Heart right ventricle (tissue), 16 donors: ENCODE results near the gene MMP19. TPM values are rescaled to one million over a fixed set of nuclear protein-coding genes. Genes with fewer than 3 reads are reported as not detected.

Source experiments
- ATAC-seq, 8 donors: fragments of 200-7000 bp; cut with Tn5 transposase; one replicate each; pipeline ENCODE4 v1.9.1; 2020; ENCODE audit warnings: mild to moderate bottlenecking in 8 of 8, moderate library complexity in 8 of 8, moderate number of reproducible peaks in 1 of 8
- DNase-seq, 2 donors: peaks; one replicate each; pipeline ENCODE4 v3.0.0-alpha.2; 2020
- H3K27ac ChIP-seq, 10 donors: fragments of 200-600 bp; sonication (generic) in 2 of 10; one replicate each; pipeline versions ENCODE4 v1.5.0 to v1.8.0; 2020 to 2022; ENCODE audit warnings: mild to moderate bottlenecking in 3 of 10
- H3K27me3 ChIP-seq, 7 donors: fragments of 200-600 bp; one replicate each; pipeline ENCODE4 v1.8.0; 2021 to 2022; ENCODE audit warnings: mild to moderate bottlenecking in 2 of 7
- H3K36me3 ChIP-seq, 9 donors: fragments of 200-600 bp; sonication (generic) in 1 of 9; one replicate each; pipeline versions ENCODE4 v1.5.0 to v1.8.0; 2020 to 2022; ENCODE audit warnings: mild to moderate bottlenecking in 2 of 9
- H3K4me1 ChIP-seq, 9 donors: fragments of 200-600 bp; sonication (generic) in 1 of 9; one replicate each; pipeline versions ENCODE4 v1.5.0 to v1.8.0; 2020 to 2022; ENCODE audit warnings: mild to moderate bottlenecking in 4 of 9
- H3K4me3 ChIP-seq, 10 donors: fragments of 200-600 bp; sonication (generic) in 2 of 10; one replicate each; pipeline versions ENCODE4 v1.5.0 to v1.8.0; 2020 to 2022; ENCODE audit warnings: mild to moderate bottlenecking in 7 of 10, moderate library complexity in 2 of 10
- H3K9me3 ChIP-seq, 11 donors: fragments of 200-600 bp in 10 of 11; sonication (generic) in 2 of 11; one replicate each; pipeline versions ENCODE4 v1.5.0 to v1.8.0; 2013 to 2022; ENCODE audit warnings: mild to moderate bottlenecking in 2 of 11, control low read depth in 1 of 11, moderate library complexity in 1 of 11
- WGBS, 2 donors: extraction: QIAGEN DNeasy Blood & Tissue Kit; methylation state at CpG; one replicate each; pipeline ENCODE4 v1.1.7; 2013; ENCODE audit warnings: inconsistent platforms in 1 of 2; 5-methylcytosine and 5-hydroxymethylcytosine counted together
- intact Hi-C, 10 donors: fragments of 100-400 bp; cut with DNase I; formaldehyde crosslinking; loops; one replicate each; pipeline versions ENCODE4 v1.11.1 to v1.14.2; 2022
- polyA plus RNA-seq, 2 donors: library from polyadenylated mRNA; stranded (reverse); fragments of 200-250 nt; gene quantifications; one replicate each; pipeline ENCODE4 v1.2.3, GENCODE V29; 2013
- total RNA-seq, 10 donors: library from RNA; stranded (reverse); fragmentation: NEBNext Ultra II Directional in 3 of 10; extraction: Animal tissue kit (Norgen Biotek cat#: 25700) in 3 of 10; gene quantifications; one replicate each; pipeline versions ENCODE4 v1.2.1 to v1.2.4, GENCODE V29; 2021 to 2023
- TF ChIP-seq, protein P1 (sequence below), 9 donors: fragments of 200-600 bp; sonication (generic) in 2 of 9; IDR thresholded peaks; one replicate each; pipeline versions ENCODE4 v1.5.0 to v1.8.0; 2021 to 2022; ENCODE audit warnings: antibody characterized with exemption in 9 of 9, mild to moderate bottlenecking in 5 of 9, moderate library complexity in 1 of 9
- donor health status: Arrhythmogenic right ventricular cardiomyopathy.
- donor health status: ischemic (EF 13 %, LVEDD 7.1; RV severe dilation, severe dysfunction).
- donor health status: healthy with polysubstance abuse.
- donor health status: DM: no; HTN: yes; CAD: no.
- donor health status: DM: no; HTN: no; CAD: no.
- donor health status: ischemic (EF 25% LVEDD 6.9; RV normal size, moderate dysfunction).
- donor health status: ischemic (EF 25% LVEDD 5.7; RV mildly dilated, moderate dysfunction).
- donor health status: healthy.
- donor health status: DM: yes; HTN: yes; CAD: no.
- donor health status: Ischemic cardiomyopathy.
- donor health status: ischemic (EF 35%, LVEDD 5.7; RV mildly dilated, moderate dysfunction).
- donor health status: nonischemic (EF 11% LVEDD 7.7; RV severe dilation, severe dysfunction).
- donor health status: DM: yes; HTN: yes; CAD: no.
- donor health status: PGD.
- donor health status: ischemic (EF 29% LVEDD 5.4; RV normal size, mild dysfunction).
- donor health status: nonischemic (EF 23%, LVEDD 6.1; RV moderate dilation, normal function).

The MMP19 gene
- total and polyA plus RNA-seq, 12 donors: 0.72 to 11.5 (median 1.8) TPM

DNA sequence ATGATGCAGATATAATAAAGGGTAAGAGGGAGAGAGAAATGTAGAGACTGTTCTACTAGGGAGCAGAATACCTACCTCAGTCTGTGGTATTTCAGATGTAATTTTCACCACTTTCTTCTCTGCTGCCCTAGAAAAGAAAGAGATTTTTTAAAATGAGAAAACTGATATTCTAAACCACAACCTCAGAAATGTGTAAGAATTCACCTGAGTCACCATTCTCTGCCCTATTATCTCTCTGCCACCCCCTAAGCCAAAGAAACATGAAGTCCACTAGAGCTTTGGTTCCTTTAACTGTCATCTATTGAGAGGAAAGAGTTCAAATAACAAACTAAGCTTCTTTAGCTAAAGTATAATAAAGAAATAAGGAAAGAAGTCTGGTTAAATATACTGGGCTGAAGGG lies 46.8 kb downstream of the MMP19 start:
- intact Hi-C loops: loop anchor here in 8 of 10 donors (2.0 to 10.0 kb wide), 7 partner anchors 44 to 59 kb away; partner anchors contain the start of gene GDF11 (in 3 of the 8)
- H3K36me3 ChIP-seq: peaks cover 0 to 100% (median 56%) of the 10 kb centered on the region in 9 donors
- no peak for DNase-seq

DNA sequence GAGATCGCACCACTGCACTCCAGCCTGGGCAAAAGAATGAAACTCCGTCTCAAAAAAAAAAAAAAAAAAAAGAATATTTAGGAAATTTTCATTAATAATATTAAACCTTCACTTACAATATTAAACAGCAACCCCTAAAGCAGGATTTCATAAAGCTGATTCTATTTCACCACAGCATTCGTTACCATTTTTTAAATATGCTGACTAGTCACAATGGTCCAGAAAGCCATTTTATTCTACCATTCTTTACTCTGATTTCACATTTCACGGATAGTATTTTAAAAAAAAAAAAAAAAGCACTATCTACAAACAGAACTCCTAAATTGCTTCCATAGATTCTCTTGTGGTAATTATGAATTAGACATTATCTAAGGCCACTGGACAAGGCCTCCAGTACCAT lies 52.8 kb downstream of the MMP19 start:
- Histone ChIP-seq H3K4me1 (no peaks in the 10 kb centered on the region), H3K27ac (no peak overlapping the region), H3K4me3 (no peak overlapping the region), H3K27me3 (no peaks in the 10 kb centered on the region), H3K36me3 (peaks cover 0 to 100% (median 59%) of the 10 kb centered on the region in 9 donors), H3K9me3 (no peaks in the 10 kb centered on the region)
- no peak for DNase-seq
- no peak for ATAC-seq
- WGBS, 2 donors: 96 to 97% methylated on average over 4 of the region's 4 CpGs
- intact Hi-C loops: loop anchor here in 1 of 10 donors (10.0 kb wide), 1 partner anchor 45 kb away; the partner anchor contains the start of gene GDF11
- TF ChIP-seq, protein P1, sequence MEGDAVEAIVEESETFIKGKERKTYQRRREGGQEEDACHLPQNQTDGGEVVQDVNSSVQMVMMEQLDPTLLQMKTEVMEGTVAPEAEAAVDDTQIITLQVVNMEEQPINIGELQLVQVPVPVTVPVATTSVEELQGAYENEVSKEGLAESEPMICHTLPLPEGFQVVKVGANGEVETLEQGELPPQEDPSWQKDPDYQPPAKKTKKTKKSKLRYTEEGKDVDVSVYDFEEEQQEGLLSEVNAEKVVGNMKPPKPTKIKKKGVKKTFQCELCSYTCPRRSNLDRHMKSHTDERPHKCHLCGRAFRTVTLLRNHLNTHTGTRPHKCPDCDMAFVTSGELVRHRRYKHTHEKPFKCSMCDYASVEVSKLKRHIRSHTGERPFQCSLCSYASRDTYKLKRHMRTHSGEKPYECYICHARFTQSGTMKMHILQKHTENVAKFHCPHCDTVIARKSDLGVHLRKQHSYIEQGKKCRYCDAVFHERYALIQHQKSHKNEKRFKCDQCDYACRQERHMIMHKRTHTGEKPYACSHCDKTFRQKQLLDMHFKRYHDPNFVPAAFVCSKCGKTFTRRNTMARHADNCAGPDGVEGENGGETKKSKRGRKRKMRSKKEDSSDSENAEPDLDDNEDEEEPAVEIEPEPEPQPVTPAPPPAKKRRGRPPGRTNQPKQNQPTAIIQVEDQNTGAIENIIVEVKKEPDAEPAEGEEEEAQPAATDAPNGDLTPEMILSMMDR (IDR thresholded peaks at IDR 0.05): no peak

More for the DNA sequence above, 46.8 kb downstream of the MMP19 start:
- TF ChIP-seq, protein P1 (IDR thresholded peaks at IDR 0.05): no peak
- Histone ChIP-seq H3K9me3 (no peaks in the 10 kb centered on the region), H3K27ac (no peak overlapping the region), H3K4me1 (peaks cover 0 to 11% (median 0%) of the 10 kb centered on the region in 9 donors), H3K27me3 (no peaks in the 10 kb centered on the region), H3K4me3 (no peak overlapping the region)
- no peak for ATAC-seq

DNA sequence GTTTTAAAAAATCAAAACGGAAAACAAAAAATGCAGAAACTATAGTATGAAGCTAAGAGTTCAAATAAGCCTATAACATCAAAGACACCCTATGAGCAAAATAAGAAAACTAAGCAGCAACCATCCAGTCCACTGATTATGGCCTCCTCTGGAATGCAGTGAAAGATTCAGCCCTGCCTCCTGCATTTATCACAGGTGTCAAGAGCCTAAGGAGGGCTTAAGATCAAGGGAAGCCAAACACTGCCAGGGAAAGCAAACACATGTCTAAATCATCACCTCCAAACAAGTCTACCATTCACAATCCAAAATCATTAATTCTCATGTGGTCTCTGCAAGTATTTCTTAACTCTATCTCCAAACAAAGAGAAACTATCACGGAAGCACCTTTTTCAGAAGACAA lies 53.6 kb downstream of the MMP19 start:
- H3K36me3 ChIP-seq: peaks cover 0 to 100% (median 58%) of the 10 kb centered on the region in 9 donors
- H3K27ac ChIP-seq: no peak overlapping the region
- H3K9me3 ChIP-seq: no peaks in the 10 kb centered on the region
- WGBS, 2 donors: 91 to 94% methylated on average over 2 of the region's 2 CpGs
- H3K4me3 ChIP-seq: no peak overlapping the region
- no peak for DNase-seq
- TF ChIP-seq, protein P1 (IDR thresholded peaks at IDR 0.05): no peak
- ATAC-seq: no peak
- intact Hi-C loops: no loop called here
- H3K27me3 ChIP-seq: no peaks in the 10 kb centered on the region
- no peaks in the 10 kb centered on the region for H3K4me1 ChIP-seq

DNA sequence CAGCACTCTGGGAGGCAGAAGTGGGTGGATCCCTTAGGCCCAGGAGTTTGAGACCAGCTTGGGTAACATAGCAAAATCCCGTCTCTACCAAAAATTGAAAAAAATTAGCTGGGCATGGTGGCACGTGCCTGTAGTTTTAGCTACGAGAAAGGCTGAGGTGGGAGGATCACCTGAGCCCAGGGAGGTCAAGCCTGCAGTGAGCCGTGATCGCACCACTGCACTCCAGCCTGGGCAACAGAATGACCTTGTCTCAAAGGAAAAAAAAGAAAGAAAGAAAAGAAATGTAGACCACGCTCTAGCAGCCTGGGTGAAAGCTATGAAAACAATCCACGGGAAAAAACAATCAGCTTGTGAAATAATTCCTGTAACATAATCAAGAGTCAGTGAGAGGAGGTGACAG lies 54.2 kb downstream of the MMP19 start:
- H3K4me3 ChIP-seq: no peak overlapping the region
- intact Hi-C loops: no loop called here
- 91 to 93% methylated on average over 7 of the region's 7 CpGs for WGBS, 2 donors

More for the DNA sequence above, 54.2 kb downstream of the MMP19 start:
- H3K27me3 ChIP-seq: no peaks in the 10 kb centered on the region
- no peaks in the 10 kb centered on the region for H3K4me1 ChIP-seq
- ATAC-seq (no peak), DNase-seq (no peak)
- H3K9me3 ChIP-seq: no peaks in the 10 kb centered on the region
- TF ChIP-seq, protein P1 (IDR thresholded peaks at IDR 0.05): no peak
- peaks cover 0 to 100% (median 57%) of the 10 kb centered on the region in 9 donors for H3K36me3 ChIP-seq
- no peak overlapping the region for H3K27ac ChIP-seq

Other genes starting within 250 kb of the MMP19 start
- not detected for gene OR10P1, start 206.0 kb downstream of the MMP19 start, total RNA-seq
- gene OR10P1, start 206.0 kb downstream of the MMP19 start, polyA plus RNA-seq: not detected
- gene ITGA7, start 135.0 kb downstream of the MMP19 start, total RNA-seq: 100 to 1,000 TPM; 422 to 750 (median 538) TPM
- gene ITGA7, start 135.0 kb downstream of the MMP19 start, polyA plus RNA-seq: 100 to 1,000 TPM; 247 to 481 TPM
- 100 to 1,000 TPM in 5 of 10 donors, 10 to 100 TPM in 5; 68.3 to 136 (median 101) TPM for gene BLOC1S1, start 126.9 kb downstream of the MMP19 start, total RNA-seq
- 100 to 1,000 TPM; 305 to 515 TPM for gene BLOC1S1, start 126.9 kb downstream of the MMP19 start, polyA plus RNA-seq
- 10 to 100 TPM in 6 of 10 donors, 1 to 10 TPM in 4; 4.9 to 25.9 (median 13.6) TPM for gene RDH5, start 122.5 kb downstream of the MMP19 start, total RNA-seq
- 10 to 100 TPM; 40.1 to 54.5 TPM for gene RDH5, start 122.5 kb downstream of the MMP19 start, polyA plus RNA-seq
- gene CD63, start 113.9 kb downstream of the MMP19 start, total RNA-seq: 1,000 to 10,000 TPM in 2 of 10 donors, 100 to 1,000 TPM in 8; 565 to 1,547 (median 768) TPM
- gene CD63, start 113.9 kb downstream of the MMP19 start, polyA plus RNA-seq: 1,000 to 10,000 TPM; 1,333 to 2,861 TPM
- gene GDF11, start 99.8 kb downstream of the MMP19 start, total RNA-seq: 10 to 100 TPM in 8 of 10 donors, 1 to 10 TPM in 2; 6.2 to 17.6 (median 12.4) TPM
- 1 to 10 TPM; 3.2 to 8.3 TPM for gene GDF11, start 99.8 kb downstream of the MMP19 start, polyA plus RNA-seq
- gene SARNP, start 25.2 kb downstream of the MMP19 start, total RNA-seq: 10 to 100 TPM; 47.5 to 58.0 (median 53.2) TPM
- gene SARNP, start 25.2 kb downstream of the MMP19 start, polyA plus RNA-seq: 100 to 1,000 TPM in 1 of 2 donors, 10 to 100 TPM in 1; 90.3 to 136 TPM
- gene ORMDL2, start 24.9 kb downstream of the MMP19 start, total RNA-seq: 10 to 100 TPM; 10.3 to 36.9 (median 17.4) TPM
- gene ORMDL2, start 24.9 kb downstream of the MMP19 start, polyA plus RNA-seq: 10 to 100 TPM; 33.7 to 82.9 TPM
- gene DNAJC14, start 13.3 kb downstream of the MMP19 start, total RNA-seq: 10 to 100 TPM; 12.5 to 20.8 (median 17.0) TPM
- gene DNAJC14, start 13.3 kb downstream of the MMP19 start, polyA plus RNA-seq: 10 to 100 TPM in 1 of 2 donors, 1 to 10 TPM in 1; 7.9 to 15.7 TPM
- gene PYM1, start 85.0 kb upstream of the MMP19 start, total RNA-seq: 10 to 100 TPM; 10.9 to 19.6 (median 16.7) TPM
- 10 to 100 TPM; 20.4 to 48.6 TPM for gene PYM1, start 85.0 kb upstream of the MMP19 start, polyA plus RNA-seq
- 10 to 100 TPM in 3 of 10 donors, 1 to 10 TPM in 7; 4.6 to 15.5 (median 7.0) TPM for gene DGKA, start 88.2 kb upstream of the MMP19 start, total RNA-seq
- 10 to 100 TPM in 1 of 2 donors, 1 to 10 TPM in 1; 6.4 to 17.3 TPM for gene DGKA, start 88.2 kb upstream of the MMP19 start, polyA plus RNA-seq
- 1 to 10 TPM in 2 of 10 donors, under 1 TPM in 8; 0.26 to 1.3 (median 0.58) TPM for gene PMEL, start 123.1 kb upstream of the MMP19 start, total RNA-seq
- under 1 TPM; 0.49 to 0.66 TPM for gene PMEL, start 123.1 kb upstream of the MMP19 start, polyA plus RNA-seq
- 10 to 100 TPM in 4 of 10 donors, 1 to 10 TPM in 6; 5.1 to 15.2 (median 8.4) TPM for gene CDK2, start 123.9 kb upstream of the MMP19 start, total RNA-seq
- gene CDK2, start 123.9 kb upstream of the MMP19 start, polyA plus RNA-seq: 10 to 100 TPM in 1 of 2 donors, 1 to 10 TPM in 1; 6.9 to 18.4 TPM
- gene RAB5B, start 131.1 kb upstream of the MMP19 start, total RNA-seq: 100 to 1,000 TPM; 107 to 137 (median 122) TPM
- 10 to 100 TPM; 35.3 to 62.4 TPM for gene RAB5B, start 131.1 kb upstream of the MMP19 start, polyA plus RNA-seq
- 10 to 100 TPM; 28.2 to 44.8 (median 31.4) TPM for gene SUOX, start 154.3 kb upstream of the MMP19 start, total RNA-seq
- 10 to 100 TPM; 23.2 to 23.9 TPM for gene SUOX, start 154.3 kb upstream of the MMP19 start, polyA plus RNA-seq
- gene IKZF4, start 178.1 kb upstream of the MMP19 start, total RNA-seq: 10 to 100 TPM in 1 of 10 donors, 1 to 10 TPM in 9; 5.2 to 10.1 (median 7.3) TPM
- gene IKZF4, start 178.1 kb upstream of the MMP19 start, polyA plus RNA-seq: 1 to 10 TPM; 1.6 to 3.7 TPM
- gene RPS26, start 199.0 kb upstream of the MMP19 start, total RNA-seq: 10 to 100 TPM in 9 of 10 donors, 1 to 10 TPM in 1; 6.9 to 39.6 (median 19.3) TPM
- gene RPS26, start 199.0 kb upstream of the MMP19 start, polyA plus RNA-seq: 1,000 to 10,000 TPM; 1,156 to 1,370 TPM
- gene ERBB3, start 237.2 kb upstream of the MMP19 start, total RNA-seq: 1 to 10 TPM in 9 of 10 donors, under 1 TPM in 1; 0.80 to 6.1 (median 2.9) TPM
- gene ERBB3, start 237.2 kb upstream of the MMP19 start, polyA plus RNA-seq: 1 to 10 TPM; 2.1 to 7.8 TPM